CD14-positive monocyte (primary cell): ENCODE measurements around the gene ATG4D. TPM values are rescaled to one million over a fixed set of nuclear protein-coding genes. Genes with fewer than 3 reads are reported as not detected.
A peak's percentile ranks its signal among the peaks of the same experiment; 100 is the strongest.

Source experiments
- DNase-seq, 3 donors: peaks; one replicate each; pipeline ENCODE4 v3.0.0-alpha.2; 2011 to 2022
- H2AFZ ChIP-seq: 2 replicates; pipeline ENCODE4 v1.6.0; 2012; ENCODE audit warnings: mild to moderate bottlenecking, low read depth, low read length, inconsistent platforms; ENCODE audit not compliant: insufficient read depth, poor library complexity, severe bottlenecking
- H3K27ac ChIP-seq, 2 donors: 1 replicate in 1 of 2; 2 replicates in 1 of 2; pipeline ENCODE4 v1.5.1; 2012 to 2013; ENCODE audit warnings: low read length in 2 of 2, control low read depth in 1 of 2, inconsistent platforms in 1 of 2, low read depth in 1 of 2, mild to moderate bottlenecking in 1 of 2
- H3K27me3 ChIP-seq, 2 donors: one replicate each; pipeline versions ENCODE4 v1.6.0 to v1.6.1; 2011 to 2013; ENCODE audit warnings: low read length in 2 of 2; ENCODE audit not compliant: control insufficient read depth in 2 of 2, insufficient read depth in 2 of 2
- H3K36me3 ChIP-seq, 2 donors: replicated peaks in 1 of 2; 1 replicate in 1 of 2; 2 replicates in 1 of 2; pipeline versions ENCODE4 v1.5.1 to v1.6.1; 2012 to 2013; ENCODE audit warnings: low read length in 2 of 2, control low read depth in 1 of 2, inconsistent platforms in 1 of 2, mild to moderate bottlenecking in 1 of 2; ENCODE audit not compliant: insufficient read depth in 2 of 2, control insufficient read depth in 1 of 2
- H3K4me1 ChIP-seq, 2 donors: 1 replicate in 1 of 2; 2 replicates in 1 of 2; pipeline versions ENCODE4 v1.5.1 to v1.6.1; 2012 to 2013; ENCODE audit warnings: low read length in 2 of 2, control low read depth in 1 of 2, inconsistent platforms in 1 of 2, mild to moderate bottlenecking in 1 of 2, moderate library complexity in 1 of 2; ENCODE audit not compliant: insufficient read depth in 2 of 2, control insufficient read depth in 1 of 2
- H3K4me2 ChIP-seq: replicated peaks from 2 replicates; pipeline ENCODE3; 2012; ENCODE audit warnings: low read length, moderate library complexity, mild to moderate bottlenecking; ENCODE audit not compliant: poor library complexity, severe bottlenecking; ENCODE audit errors: extremely low read depth
- H3K4me3 ChIP-seq, 3 experiments: fragments of 200-600 bp in 1 of 3; sonication (generic) in 1 of 3; replicated peaks in 1 of 3; 1 replicate in 2 of 3; 2 replicates in 1 of 3; pipeline ENCODE4 v1.5.1; 2011 to 2013; ENCODE audit warnings: low read length in 3 of 3, mild to moderate bottlenecking in 3 of 3, control low read depth in 2 of 3, low read depth in 2 of 3, inconsistent platforms in 1 of 3, moderate library complexity in 1 of 3
- H3K79me2 ChIP-seq: 2 replicates; pipeline ENCODE4 v1.6.0; 2012; ENCODE audit warnings: mild to moderate bottlenecking, control low read depth, inconsistent platforms, low read length, moderate library complexity; ENCODE audit not compliant: insufficient read depth
- H3K9ac ChIP-seq: 2 replicates; pipeline ENCODE4 v1.6.0; 2017; ENCODE audit warnings: low read length, mild to moderate bottlenecking; ENCODE audit not compliant: insufficient read depth, poor library complexity, severe bottlenecking
- H3K9me3 ChIP-seq, 2 donors: replicated peaks in 1 of 2; 1 replicate in 1 of 2; 2 replicates in 1 of 2; pipeline versions ENCODE4 v1.5.1 to v1.6.1; 2012 to 2013; ENCODE audit warnings: low read length in 2 of 2, control low read depth in 1 of 2; ENCODE audit not compliant: control insufficient read depth in 1 of 2, insufficient read depth in 1 of 2
- H4K20me1 ChIP-seq: 2 replicates; pipeline ENCODE4 v1.6.0; 2012; ENCODE audit warnings: mild to moderate bottlenecking, low read length, control low read depth, moderate library complexity; ENCODE audit not compliant: insufficient read depth
- H3K27ac Mint-ChIP-seq, 7 donors: one replicate each; pipeline ENCODE4 v1.8.0; 2020; ENCODE audit warnings: mild to moderate bottlenecking in 7 of 7, mixed read lengths in 7 of 7, moderate library complexity in 6 of 7, inconsistent platforms in 2 of 7
- H3K27me3 Mint-ChIP-seq, 3 donors: one replicate each; pipeline ENCODE4 v1.8.0; 2021 to 2022; ENCODE audit warnings: low read depth in 3 of 3, mild to moderate bottlenecking in 3 of 3, mixed read lengths in 3 of 3, moderate library complexity in 3 of 3, inconsistent platforms in 1 of 3
- H3K36me3 Mint-ChIP-seq, 2 donors: one replicate each; pipeline ENCODE4 v1.8.0; 2020; ENCODE audit warnings: mixed read lengths in 2 of 2, inconsistent platforms in 1 of 2, mild to moderate bottlenecking in 1 of 2
- H3K4me1 Mint-ChIP-seq: one replicate; pipeline ENCODE4 v1.8.0; 2020; ENCODE audit warnings: mild to moderate bottlenecking, mixed read lengths
- H3K4me3 Mint-ChIP-seq, 2 donors: one replicate each; pipeline ENCODE4 v1.8.0; 2020; ENCODE audit warnings: mild to moderate bottlenecking in 2 of 2, mixed read lengths in 2 of 2, moderate library complexity in 1 of 2
- H3K9me3 Mint-ChIP-seq, 7 donors: one replicate each; pipeline ENCODE4 v1.8.0; 2020 to 2022; ENCODE audit warnings: mixed read lengths in 7 of 7, mild to moderate bottlenecking in 6 of 7, moderate library complexity in 6 of 7, inconsistent platforms in 2 of 7
- CTCF ChIP-seq: fragments of 200-600 bp; IDR thresholded peaks from one replicate; pipeline ENCODE4 v1.8.0; 2022; ENCODE audit warnings: antibody characterized with exemption, mild to moderate bottlenecking
- WGBS: methylation state at CpG from one replicate; pipeline ENCODE4 v1.1.5; 2013; ENCODE audit warnings: missing lambda C conversion rate; ENCODE audit not compliant: insufficient coverage; 5-methylcytosine and 5-hydroxymethylcytosine counted together
- intact Hi-C, 2 donors: fragments of 100-400 bp; cut with micrococcal nuclease; formaldehyde crosslinking; loops; one replicate each; pipeline versions ENCODE4 v1.15.0 to v1.15.1; 2023
- polyA plus RNA-seq, 3 donors: library from polyadenylated mRNA; depleted of rRNA in 1 of 3; unstranded in 2 of 3; stranded (reverse) in 1 of 3; fragments of 300-500 nt in 2 of 3; fragments of >200 nt in 1 of 3; fragmentation: Illumina TruSeq in 2 of 3; gene quantifications; 1 replicate in 2 of 3; 2 replicates in 1 of 3; pipeline ENCODE4 v1.2.3, GENCODE V29; 2012 to 2021

Gene ATG4D
- polyA plus RNA-seq, 3 donors: 10.7 to 52.8 (median 11.9) TPM

- intact Hi-C loops: no loop called here
- no peak overlapping the region for H3K4me3 ChIP-seq
- no peak overlapping the region for H2AFZ ChIP-seq
- Mint-ChIP-seq H3K4me3 (no peak overlapping the region), H3K9me3 (peaks cover 0 to 8% (median 1%) of the 10 kb centered on the region in 7 donors), H3K27ac (peak overlapping the region in 1 of 7 donors; percentile 58), H3K36me3 (peaks cover 50 to 68% of the 10 kb centered on the region in 2 donors), H3K4me1 (peaks cover 19% of the 10 kb centered on the region), H3K27me3 (peaks cover 0 to 3% (median 0%) of the 10 kb centered on the region in 3 donors)
- peaks cover 0 to 4% of the 10 kb centered on the region in 2 donors for H3K9me3 ChIP-seq
- no peak overlapping the region for H3K27ac ChIP-seq
- TF ChIP-seq CTCF: no peak
- 94% methylated on average over 17 of the region's 18 CpGs for WGBS
- no peaks in the 10 kb centered on the region for H3K27me3 ChIP-seq
- H3K4me2 ChIP-seq: no peak overlapping the region
- peaks cover 29% of the 10 kb centered on the region for H3K79me2 ChIP-seq
- peaks cover 52 to 69% of the 10 kb centered on the region in 2 donors for H3K36me3 ChIP-seq
- H3K4me1 ChIP-seq: peaks cover 13 to 18% of the 10 kb centered on the region in 2 donors
- DNase-seq: no peak
- no peak overlapping the region for H3K9ac ChIP-seq
- H4K20me1 ChIP-seq: peaks cover 37% of the 10 kb centered on the region
Observed at GRCh38 chr19:10548746-10549276, 5.1 kb downstream of the ATG4D start.

GRCh38 chr19:10549733-10550132, 6.0 kb downstream of the ATG4D start:
- DNase-seq: no peak
- intact Hi-C loops: loop anchor here in 1 of 2 donors (1.0 kb wide), 1 partner anchor 8 kb away; no protein-coding TSS in a partner anchor

More at GRCh38 chr19:10549733-10550132, 6.0 kb downstream of the ATG4D start:
- H3K4me1 ChIP-seq: peaks cover 8 to 14% of the 10 kb centered on the region in 2 donors
- H3K79me2 ChIP-seq: peaks cover 26% of the 10 kb centered on the region
- no peaks in the 10 kb centered on the region for H3K27me3 ChIP-seq
- H3K36me3 ChIP-seq: peaks cover 61 to 78% of the 10 kb centered on the region in 2 donors
- no peak overlapping the region for H3K4me3 Mint-ChIP-seq
- H3K4me1 Mint-ChIP-seq: peaks cover 17% of the 10 kb centered on the region
- no peak for TF ChIP-seq CTCF
- H3K27ac Mint-ChIP-seq: peak overlapping the region in 1 of 7 donors; percentile 15
- no peak overlapping the region for H3K4me3 ChIP-seq
- H3K9me3 Mint-ChIP-seq: peaks cover 0 to 8% (median 1%) of the 10 kb centered on the region in 7 donors
- H3K9me3 ChIP-seq: peaks cover 0 to 4% of the 10 kb centered on the region in 2 donors
- H4K20me1 ChIP-seq: peaks cover 43% of the 10 kb centered on the region
- no peak overlapping the region for H3K9ac ChIP-seq
- H3K27ac ChIP-seq: no peak overlapping the region
- H3K4me2 ChIP-seq: no peak overlapping the region
- 96% methylated on average over 5 of the region's 7 CpGs for WGBS
- no peak overlapping the region for H2AFZ ChIP-seq
- peaks cover 0 to 3% (median 0%) of the 10 kb centered on the region in 3 donors for H3K27me3 Mint-ChIP-seq
- H3K36me3 Mint-ChIP-seq: peaks cover 57 to 77% of the 10 kb centered on the region in 2 donors
